Motor neuron (in vitro differentiated cells): ENCODE data around the gene MED22. TPM values are rescaled to one million over a fixed set of nuclear protein-coding genes. Genes with fewer than 3 reads are reported as not detected.
"Not testable (repeated sequence)": the region's sequence is repeated elsewhere in the genome, so short reads cannot be mapped to it uniquely, and the experiment has no call there.

Experiments
- ATAC-seq, 8 experiments: fragments of 200-7000 bp; cut with Tn5 transposase; replicated peaks in 6 of 8; 2 replicates each; pipeline ENCODE4 v1.8.0; 2021; ENCODE audit warnings: mild to moderate bottlenecking in 8 of 8, moderate library complexity in 8 of 8
- H3K27ac ChIP-seq, 2 donors: fragments of 250-450 bp; sonication (Bioruptor Pico); 2 replicates each; pipeline ENCODE4 v1.9.0; 2021; ENCODE audit warnings: antibody characterized with exemption in 2 of 2, mild to moderate bottlenecking in 2 of 2, moderate library complexity in 1 of 2
- H3K4me1 ChIP-seq, 2 donors: fragments of 250-450 bp; sonication (Bioruptor Pico); replicated peaks in 1 of 2; 2 replicates each; pipeline ENCODE4 v1.6.1; 2021; ENCODE audit warnings: antibody characterized with exemption in 2 of 2, mild to moderate bottlenecking in 2 of 2, moderate library complexity in 1 of 2
- H3K4me3 ChIP-seq, 5 donors: fragments of 250-450 bp; sonication (Bioruptor Pico); 2 replicates each; pipeline ENCODE4 v1.9.0; 2021; ENCODE audit warnings: antibody characterized with exemption in 5 of 5, mild to moderate bottlenecking in 5 of 5, moderate library complexity in 4 of 5
- WGBS, 10 experiments: fragments of 450-650 bp; shearing (Covaris generic); methylation state at CpG; one replicate each; pipeline ENCODE4 v1.0.0; 2022; 5-methylcytosine and 5-hydroxymethylcytosine counted together
- in situ Hi-C, 9 experiments: fragments of 400-800 bp; cut with MboI; loops; one replicate each; pipeline ENCODE4 v1.15.0; 2021; ENCODE audit warnings: low sequenced_read_pairs in 9 of 9, low pct_unique_long_range_greater_than_20kb in 2 of 9; ENCODE audit not compliant: unreplicated experiment in 9 of 9
- total RNA-seq, 8 experiments: library from RNA; unstranded; fragments of 300-600 nt; gene quantifications; 2 replicates each; pipeline versions ENCODE4 v1.2.3 to v1.2.4, GENCODE V29; 2022

MED22 gene
- 10 to 100 TPM; 14.2 to 36.9 (median 20.4) TPM for total RNA-seq

GRCh38 chr9:133347985-133348717, at the start of gene MED22, which contains the start of gene RPL7A:
Gene MED22, minus strand, starts transcription at chr9:133348131. Its CDS starts 1,469 bp downstream, at chr9:133346662.
Gene RPL7A, plus strand, starts transcription at chr9:133348218. Its CDS starts 26 bp downstream, at chr9:133348244.
- in situ Hi-C loops: loop anchor here in 2 of 9 experiments (25.0 kb wide), 1 partner anchor 161 kb away; no protein-coding TSS in a partner anchor
- Histone ChIP-seq H3K27ac (peak within 1 kb of the TSS; percentile 90 to 96), H3K4me3 (peak within 1 kb of the TSS; percentile 67 to 97 (median 92)), H3K4me1 (peaks cover 9 to 18% of the 10 kb centered on the region in 2 donors)
- ATAC-seq: peak; percentile 62 to 86 (median 80)
- WGBS, 10 experiments: 0 to 3% (median 0%) methylated on average over 1 to 20 of the region's 64 CpGs; no CpG with 5 or more reads in 4 of the 10 experiments

GRCh38 chr9:133397370-133397769, 49.4 kb upstream of the MED22 start:
- in situ Hi-C loops: no loop called here
- no peaks in the 10 kb centered on the region for H3K4me1 ChIP-seq
- H3K4me3 ChIP-seq: no peak overlapping the region
- ATAC-seq: peak in 3 of 8 experiments; percentile 4 to 7 (median 6)
- 30 to 100% (median 76%) methylated on average over 1 to 4 of the region's 6 CpGs; no CpG with 5 or more reads in 2 of the 10 experiments for WGBS, 10 experiments
- H3K27ac ChIP-seq: no peak overlapping the region

- in situ Hi-C loops: no loop called here
- 0 to 30% (median 20%) methylated on average over 1 to 7 of the region's 14 CpGs; no CpG with 5 or more reads in 5 of the 10 experiments for WGBS, 10 experiments
- H3K4me1 ChIP-seq: no peaks in the 10 kb centered on the region
- H3K4me3 ChIP-seq: no peak overlapping the region
- ATAC-seq: peak; percentile 28 to 78 (median 48)
- no peak overlapping the region for H3K27ac ChIP-seq
These were observed 49.0 kb upstream of the MED22 start for GRCh38 chr9:133396952-133397351.

GRCh38 chr9:133394687-133395271, 46.8 kb upstream of the MED22 start:
- Histone ChIP-seq H3K27ac (no peak overlapping the region), H3K4me3 (no peak overlapping the region), H3K4me1 (no peaks in the 10 kb centered on the region)
- in situ Hi-C loops: no loop called here
- peak in 1 of 8 experiments; percentile 16 for ATAC-seq
- 18 to 79% (median 54%) methylated on average over 2 to 5 of the region's 8 CpGs; no CpG with 5 or more reads in 4 of the 10 experiments for WGBS, 10 experiments

- Histone ChIP-seq H3K4me3 (no peak overlapping the region), H3K27ac (no peak overlapping the region), H3K4me1 (no peaks in the 10 kb centered on the region)
- WGBS, 10 experiments: 83% methylated on average over 1 of the region's 3 CpGs; no CpG with 5 or more reads in 9 of the 10 experiments
- in situ Hi-C loops: no loop called here
- no peak for ATAC-seq
These were observed 45.5 kb upstream of the MED22 start for GRCh38 chr9:133393399-133393798.

GRCh38 chr9:133392308-133392707, 44.4 kb upstream of the MED22 start:
- ATAC-seq, in situ Hi-C loops, H3K4me3 ChIP-seq, H3K4me1 ChIP-seq, H3K27ac ChIP-seq: not testable (repeated sequence)
- WGBS, 10 experiments: no CpG with 5 or more reads among the region's 3 CpGs

- ATAC-seq, H3K4me3 ChIP-seq, in situ Hi-C loops, H3K27ac ChIP-seq, H3K4me1 ChIP-seq: not testable (repeated sequence)
- no CpG with 5 or more reads among the region's 4 CpGs for WGBS, 10 experiments
These were observed 43.5 kb upstream of the MED22 start for GRCh38 chr9:133391449-133391848.

GRCh38 chr9:133390713-133391112, 42.8 kb upstream of the MED22 start:
- no peak for ATAC-seq
- H3K27ac ChIP-seq: no peak overlapping the region
- no peak overlapping the region for H3K4me3 ChIP-seq
- 40% methylated on average over 1 of the region's 7 CpGs; no CpG with 5 or more reads in 9 of the 10 experiments for WGBS, 10 experiments
- in situ Hi-C loops: no loop called here
- H3K4me1 ChIP-seq: no peaks in the 10 kb centered on the region

GRCh38 chr9:133389562-133389961, 41.6 kb upstream of the MED22 start:
- in situ Hi-C loops: no loop called here
- H3K27ac ChIP-seq: no peak overlapping the region
- WGBS, 10 experiments: 58 to 94% (median 72%) methylated on average over 3 to 7 of the region's 13 CpGs; no CpG with 5 or more reads in 6 of the 10 experiments

GRCh38 chr9:133389025-133389557, 41.2 kb upstream of the MED22 start:
- ATAC-seq: no peak
- H3K4me3 ChIP-seq: no peak overlapping the region
- no peaks in the 10 kb centered on the region for H3K4me1 ChIP-seq
- H3K27ac ChIP-seq: no peak overlapping the region
- in situ Hi-C loops: no loop called here
- 40 to 100% (median 96%) methylated on average over 1 to 5 of the region's 12 CpGs; no CpG with 5 or more reads in 4 of the 10 experiments for WGBS, 10 experiments

More at GRCh38 chr9:133389562-133389961, 41.6 kb upstream of the MED22 start:
- H3K4me3 ChIP-seq: no peak overlapping the region
- ATAC-seq: no peak
- H3K4me1 ChIP-seq: no peaks in the 10 kb centered on the region

- Histone ChIP-seq H3K4me3 (no peak overlapping the region), H3K27ac (no peak overlapping the region), H3K4me1 (no peaks in the 10 kb centered on the region)
- ATAC-seq: peak in 1 of 8 experiments; percentile 77
- WGBS, 10 experiments: 0 to 93% (median 82%) methylated on average over 1 to 8 of the region's 9 CpGs; no CpG with 5 or more reads in 2 of the 10 experiments
- in situ Hi-C loops: no loop called here
These were observed 39.7 kb upstream of the MED22 start for GRCh38 chr9:133387680-133388079.

- H3K27ac ChIP-seq: no peak overlapping the region
- no peak overlapping the region for H3K4me3 ChIP-seq
- H3K4me1 ChIP-seq: no peaks in the 10 kb centered on the region
- WGBS, 10 experiments: 33 to 100% (median 80%) methylated on average over 1 to 3 of the region's 13 CpGs; no CpG with 5 or more reads in 5 of the 10 experiments
- ATAC-seq: no peak
- in situ Hi-C loops: no loop called here
These were observed 38.4 kb upstream of the MED22 start for GRCh38 chr9:133386338-133386737.

- ATAC-seq: no peak
These were observed 37.5 kb upstream of the MED22 start for GRCh38 chr9:133385452-133385851.

More at GRCh38 chr9:133385452-133385851, 37.5 kb upstream of the MED22 start:
- 49 to 90% (median 86%) methylated on average over 3 to 6 of the region's 14 CpGs; no CpG with 5 or more reads in 5 of the 10 experiments for WGBS, 10 experiments
- Histone ChIP-seq H3K4me3 (no peak overlapping the region), H3K27ac (no peak overlapping the region), H3K4me1 (no peaks in the 10 kb centered on the region)
- in situ Hi-C loops: no loop called here
